Neural progenitor cell (in vitro differentiated cells): ENCODE data around the gene MAD1L1.

ENCODE experiments used
- CTCF ChIP-seq: fragments of 200-600 bp; sonication (generic); IDR thresholded peaks from 2 replicates; pipeline ENCODE4 v1.5.1; 2017; ENCODE audit warnings: antibody characterized with exemption, mild to moderate bottlenecking
- EZH2phosphoT487 ChIP-seq: fragments of 200-600 bp; sonication (generic); IDR thresholded peaks from 2 replicates; pipeline ENCODE4 v1.6.1; 2017; ENCODE audit warnings: antibody characterized with exemption

- TF ChIP-seq EZH2phosphoT487 (no peak), CTCF (no peak)
Measured at GRCh38 chr7:2103071-2103898, 129.5 kb downstream of the MAD1L1 start.
